Measurements from ENCODE around the gene NRXN3.

- TF ChIP-seq EZH2 (IDR thresholded peaks at IDR 0.05; ENCODE audit: insufficient read depth, low read length) = no peak
- no peak for TF ChIP-seq CTCF (IDR thresholded peaks at IDR 0.05; ENCODE audit: insufficient read depth, low read depth, low read length)
Observed at GRCh38 chr14:78904094-78904493, 733.9 kb downstream of the NRXN3 start.

Data from astrocyte (in vitro differentiated cells and primary cell).